ENCODE measurements around the gene PNPLA7. TPM values are rescaled to one million over a fixed set of nuclear protein-coding genes. Genes with fewer than 3 reads are reported as not detected.

PNPLA7 gene
- total RNA-seq, 1 experiment from 2014 or later: 1.8 TPM

- intact Hi-C loops (cut with micrococcal nuclease): no loop called here
- Histone ChIP-seq H3K36me3 (ENCODE audit: control insufficient read depth in 1 of 2, insufficient read depth in 2 of 2, low read length in 2 of 2) (peaks cover 23 to 35% of the 10 kb centered on the region in 2 experiments; a peak in 3 of 4 replicates), H3K27ac (ENCODE audit: low read depth, low read length) (peak within 1 kb of the TSS; percentile 75)
These were observed 40.5 kb upstream of the PNPLA7 start, which contains the start of gene ZMYND19 for GRCh38 chr9:137590469-137591383. TSS of gene ZMYND19 (minus strand) at chr9:137590512. CDS start at chr9:137590263, 249 bp downstream.

More at GRCh38 chr9:137590469-137591383, 40.5 kb upstream of the PNPLA7 start, which contains the start of gene ZMYND19:
- ChIA-PET POLR2A (interaction anchor here (1.0 to 1.5 kb wide), 4 partner anchors 12 to 504 kb away, joined by 3 to 6 read pairs (median 4); partner anchors contain the start of genes ARRDC1 and MAN1B1), CTCF (interaction anchor here (0.8 to 2.0 kb wide), 5 partner anchors 9 to 82 kb away, joined by 3 to 11 read pairs (median 4); partner anchors contain the start of genes ARRDC1 and DPH7), RAD21 (ENCODE audit: low non-redundant PET in 1 of 2, low total read pairs in 2 of 2, uncharacterized antibody in 2 of 2, unreplicated experiment in 2 of 2) (interaction anchor here in 1 of 2 experiments (0.6 kb wide), 1 partner anchor 8 kb away, joined by 3 read pairs; no protein-coding TSS in a partner anchor)
- H3K4me2 ChIP-seq (ENCODE audit: low read length): peak within 1 kb of the TSS; percentile 97
- DNase-seq (ENCODE audit: low read depth, low spot score) (peak; percentile 62), ATAC-seq (peak; percentile 94)
- no peaks in the 10 kb centered on the region for H4K20me1 ChIP-seq (ENCODE audit: insufficient read depth)
- H3K4me3 ChIP-seq (replicated peaks in 1 of 2; ENCODE audit: low read depth in 1 of 2, low read length in 2 of 2): peak within 1 kb of the TSS; percentile 80 to 91
- H2AFZ ChIP-seq (ENCODE audit: low read depth, low read length, poor library complexity, severe bottlenecking): no peak within 1 kb of the TSS
- TF ChIP-seq TCF7L2 (IDR thresholded peaks at IDR 0.05; ENCODE audit: borderline replicate concordance, extremely low read depth, insufficient read depth, insufficient read length) (peak; percentile 66), POLR2AphosphoS5 (IDR thresholded peaks at IDR 0.05; ENCODE audit: low read depth, low read length) (peak; percentile 53), MAX (IDR thresholded peaks at IDR 0.05) (peak; percentile 53; the same call in 1 of the 2 replicates), SIN3A (IDR thresholded peaks at IDR 0.05; ENCODE audit: low read depth) (peak; percentile 75), POLR2A (IDR thresholded peaks at IDR 0.05; ENCODE audit: borderline replicate concordance, extremely low read depth, insufficient read depth, insufficient read length) (no peak), CEBPB (IDR thresholded peaks at IDR 0.05; ENCODE audit: low read depth) (no peak), YY1 (IDR thresholded peaks at IDR 0.05; ENCODE audit: extremely low read depth, insufficient replicate concordance, low read depth, low read length) (peak; percentile 28), EGR1 (IDR thresholded peaks at IDR 0.05; ENCODE audit: low read depth) (peak; percentile 54), CTCF (IDR thresholded peaks at IDR 0.05 in 2 of 3, conservative IDR thresholded peaks at IDR 0.05 in 1 of 3; ENCODE audit: borderline replicate concordance in 1 of 3, insufficient read depth in 1 of 3, low read depth in 2 of 3, low read length in 2 of 3) (0 out of 6 replicates have a peak, but pooled peaks of 1 of the 3 experiments have one; percentile 6), ZBTB33 (IDR thresholded peaks at IDR 0.05; ENCODE audit: extremely low read depth, insufficient replicate concordance, low read length) (no peak)
- no TSS peak for BruUV-seq (replicated peaks)
- peak within 1 kb of the TSS; percentile 94 for H3K9ac ChIP-seq (ENCODE audit: low read length)
- H3K9me2 ChIP-seq (ENCODE audit: insufficient read depth): no peaks in the 10 kb centered on the region
- no peaks in the 10 kb centered on the region for H3K27me3 ChIP-seq (ENCODE audit: insufficient read depth, low read length)
- peaks cover 41% of the 10 kb centered on the region for H3K79me2 ChIP-seq (ENCODE audit: insufficient read depth, low read length)
- H3K9me3 ChIP-seq (ENCODE audit: control insufficient read depth in 1 of 2, insufficient read depth in 1 of 2, low read depth in 1 of 2, low read length in 2 of 2): no peaks in the 10 kb centered on the region
- peaks cover 11 to 20% of the 10 kb centered on the region in 2 experiments; a peak in 2 of 4 replicates for H3K4me1 ChIP-seq (ENCODE audit: control insufficient read depth in 1 of 2, insufficient read depth in 2 of 2, low read length in 2 of 2)
